H9 (cell line): ENCODE data around the gene KIF26A. TPM values are rescaled to one million over a fixed set of nuclear protein-coding genes. Genes with fewer than 3 reads are reported as not detected.

Experiments used
- DNase-seq: peaks from one replicate; pipeline ENCODE4 v3.0.0-alpha.2; 2017
- H2AFZ ChIP-seq: one replicate; pipeline ENCODE4 v1.6.1; 2013; ENCODE audit warnings: mild to moderate bottlenecking, low read length, control low read depth, moderate library complexity
- H2AK5ac ChIP-seq: 2 replicates; pipeline ENCODE4 v1.6.1; 2013; ENCODE audit warnings: low read length, control low read depth, mixed read lengths; ENCODE audit not compliant: insufficient read length
- H2BK120ac ChIP-seq: one replicate; pipeline ENCODE4 v1.6.1; 2013; ENCODE audit warnings: low read depth, mild to moderate bottlenecking, low read length, control low read depth, inconsistent platforms; ENCODE audit not compliant: poor library complexity, severe bottlenecking
- H2BK12ac ChIP-seq: 2 replicates; pipeline ENCODE4 v1.6.1; 2013; ENCODE audit warnings: low read length, control low read depth, mixed read lengths, low read depth; ENCODE audit not compliant: insufficient read length
- H2BK15ac ChIP-seq: 2 replicates; pipeline ENCODE4 v1.6.1; 2013; ENCODE audit warnings: low read depth, low read length, control low read depth
- H2BK20ac ChIP-seq: one replicate; pipeline ENCODE4 v1.6.1; 2013; ENCODE audit warnings: low read depth, mild to moderate bottlenecking, low read length, control low read depth, inconsistent platforms; ENCODE audit not compliant: poor library complexity, severe bottlenecking
- H2BK5ac ChIP-seq: 2 replicates; pipeline ENCODE4 v1.6.1; 2013; ENCODE audit warnings: low read length, control low read depth, mixed read lengths; ENCODE audit not compliant: insufficient read length
- H3K14ac ChIP-seq: 2 replicates; pipeline ENCODE4 v1.6.1; 2013; ENCODE audit warnings: low read length, control low read depth; ENCODE audit not compliant: insufficient read depth
- H3K18ac ChIP-seq: 2 replicates; pipeline ENCODE4 v1.6.1; 2013; ENCODE audit warnings: low read depth, mild to moderate bottlenecking, mixed read lengths, low read length, control low read depth; ENCODE audit not compliant: insufficient read length
- H3K23ac ChIP-seq: 2 replicates; pipeline ENCODE4 v1.6.1; 2013; ENCODE audit warnings: low read length, control low read depth, mixed read lengths, low read depth; ENCODE audit not compliant: insufficient read length
- H3K23me2 ChIP-seq: 2 replicates; pipeline ENCODE4 v1.6.1; 2013; ENCODE audit warnings: low read depth, mild to moderate bottlenecking, mixed read lengths, low read length, control low read depth; ENCODE audit not compliant: insufficient read length, poor library complexity, severe bottlenecking
- H3K27ac ChIP-seq: 2 replicates; pipeline ENCODE4 v1.5.1; 2013; ENCODE audit warnings: low read length, control low read depth, mixed read lengths, low read depth; ENCODE audit not compliant: insufficient read length
- H3K27me3 ChIP-seq: 2 replicates; pipeline ENCODE4 v1.6.1; 2013; ENCODE audit warnings: low read length, control low read depth, inconsistent platforms; ENCODE audit not compliant: insufficient read depth
- H3K4ac ChIP-seq: 2 replicates; pipeline ENCODE4 v1.6.1; 2013; ENCODE audit warnings: low read depth, mild to moderate bottlenecking, control low read depth, inconsistent platforms, low read length, moderate library complexity
- H3K4me1 ChIP-seq: 2 replicates; pipeline ENCODE4 v1.6.1; 2013; ENCODE audit warnings: low read length, control low read depth, inconsistent platforms; ENCODE audit not compliant: insufficient read depth
- H3K4me2 ChIP-seq: 2 replicates; pipeline ENCODE4 v1.6.1; 2013; ENCODE audit warnings: low read length, control low read depth, mixed read lengths; ENCODE audit not compliant: insufficient read length, insufficient read depth
- H3K56ac ChIP-seq: 2 replicates; pipeline ENCODE4 v1.6.1; 2013; ENCODE audit warnings: low read depth, mild to moderate bottlenecking, mixed read lengths, low read length, control low read depth; ENCODE audit not compliant: insufficient read length
- H3K79me1 ChIP-seq: 2 replicates; pipeline ENCODE4 v1.6.1; 2013; ENCODE audit warnings: low read depth, mild to moderate bottlenecking, moderate library complexity, low read length, control low read depth, inconsistent platforms; ENCODE audit not compliant: insufficient read depth, poor library complexity, severe bottlenecking
- H3K79me2 ChIP-seq: 2 replicates; pipeline ENCODE4 v1.6.1; 2013; ENCODE audit warnings: low read length, control low read depth, inconsistent platforms; ENCODE audit not compliant: insufficient read depth
- H3K9ac ChIP-seq: 2 replicates; pipeline ENCODE4 v1.6.1; 2013; ENCODE audit warnings: low read length, control low read depth, mixed read lengths; ENCODE audit not compliant: insufficient read length; ENCODE audit errors: extremely low read depth
- H3K9me3 ChIP-seq: one replicate; pipeline ENCODE4 v1.6.1; 2013; ENCODE audit warnings: low read depth, low read length, inconsistent platforms; ENCODE audit not compliant: control insufficient read depth
- H3T11ph ChIP-seq: one replicate; pipeline ENCODE4 v1.6.1; 2013; ENCODE audit warnings: mild to moderate bottlenecking, low read length, control low read depth, inconsistent platforms
- H4K20me1 ChIP-seq: one replicate; pipeline ENCODE4 v1.6.1; 2013; ENCODE audit not compliant: control insufficient read depth, insufficient read length, insufficient read depth
- H4K5ac ChIP-seq: 2 replicates; pipeline ENCODE4 v1.6.1; 2013; ENCODE audit warnings: low read depth, mild to moderate bottlenecking, mixed read lengths, low read length, control low read depth; ENCODE audit not compliant: insufficient read length
- H4K8ac ChIP-seq: replicated peaks from 2 replicates; pipeline ENCODE4 v1.6.1; 2013; ENCODE audit warnings: low read length, control low read depth, mixed read lengths, low read depth; ENCODE audit not compliant: insufficient read length
- H4K91ac ChIP-seq: 2 replicates; pipeline ENCODE4 v1.6.1; 2013; ENCODE audit warnings: low read depth, mild to moderate bottlenecking, moderate library complexity, mixed read lengths, low read length, control low read depth; ENCODE audit not compliant: insufficient read length
- H3K27ac Mint-ChIP-seq, 3 experiments: 2 replicates in 2 of 3; 3 replicates in 1 of 3; pipeline ENCODE4 v1.8.0; 2020 to 2021; ENCODE audit warnings: mixed read lengths in 3 of 3, mild to moderate bottlenecking in 1 of 3, moderate library complexity in 1 of 3
- H3K27me3 Mint-ChIP-seq: 2 replicates; pipeline ENCODE4 v1.8.0; 2021; ENCODE audit warnings: low read depth, mild to moderate bottlenecking, moderate library complexity, mixed read lengths
- H3K36me3 Mint-ChIP-seq, 3 experiments: 2 replicates in 2 of 3; 3 replicates in 1 of 3; pipeline ENCODE4 v1.8.0; 2020 to 2021; ENCODE audit warnings: low read depth in 3 of 3, mixed read lengths in 3 of 3; ENCODE audit not compliant: insufficient read depth in 1 of 3
- H3K4me1 Mint-ChIP-seq, 2 experiments: 2 replicates each; pipeline ENCODE4 v1.8.0; 2020; ENCODE audit warnings: mixed read lengths in 2 of 2
- H3K4me3 Mint-ChIP-seq, 2 experiments: 2 replicates in 1 of 2; 3 replicates in 1 of 2; pipeline ENCODE4 v1.8.0; 2020 to 2021; ENCODE audit warnings: mild to moderate bottlenecking in 2 of 2, mixed read lengths in 2 of 2, moderate library complexity in 1 of 2
- H3K9me3 Mint-ChIP-seq, 2 experiments: 2 replicates in 1 of 2; 3 replicates in 1 of 2; pipeline ENCODE4 v1.8.0; 2020; ENCODE audit warnings: mild to moderate bottlenecking in 2 of 2, mixed read lengths in 2 of 2, moderate library complexity in 1 of 2
- WGBS: extraction: QIAGEN DNeasy Blood & Tissue Kit; methylation state at CpG from one replicate; pipeline ENCODE4 v1.1.7; 2013; ENCODE audit warnings: missing lambda C conversion rate, low lambda C conversion rate, mixed read lengths; ENCODE audit not compliant: insufficient read length; ENCODE audit errors: extremely low coverage; 5-methylcytosine and 5-hydroxymethylcytosine counted together
- total RNA-seq: library from RNA; stranded (reverse); gene quantifications from 2 replicates; pipeline ENCODE4 v1.2.1, GENCODE V29; 2021
- TF ChIP-seq, protein P1 (sequence below): fragments of 200-600 bp; sonication (generic); conservative IDR thresholded peaks from 3 replicates; pipeline ENCODE4 v1.8.0; 2021; ENCODE audit warnings: antibody characterized with exemption, mild to moderate bottlenecking

The KIF26A gene
- total RNA-seq, 1 experiment from 2014 or later, result 44.2 TPM

- H3K27me3 Mint-ChIP-seq, result peaks cover 13% of the 10 kb centered on the region
These were observed 41.4 kb upstream of the KIF26A start for GRCh38 chr14:104096751-104097700.

More at GRCh38 chr14:104096751-104097700, 41.4 kb upstream of the KIF26A start:
- Histone ChIP-seq H3K14ac (no peak overlapping the region), H2BK20ac (no peak overlapping the region), H3K27me3 (no peaks in the 10 kb centered on the region), H3K18ac (no peak overlapping the region), H2AFZ (no peak overlapping the region), H3K4me2 (no peak overlapping the region), H4K5ac (no peak overlapping the region), H4K91ac (no peak overlapping the region), H2BK120ac (no peak overlapping the region), H3K9ac (no peak overlapping the region), H4K8ac (no peak overlapping the region), H2BK5ac (no peak overlapping the region), H3K23me2 (no peaks in the 10 kb centered on the region), H3K4ac (no peak overlapping the region), H3K27ac (no peak overlapping the region), H3K9me3 (no peaks in the 10 kb centered on the region), H2BK15ac (no peak overlapping the region), H3K79me1 (no peaks in the 10 kb centered on the region), H3K79me2 (no peaks in the 10 kb centered on the region), H3K4me1 (no peaks in the 10 kb centered on the region), H2AK5ac (no peak overlapping the region), H3K23ac (no peak overlapping the region), H2BK12ac (no peak overlapping the region), H4K20me1 (no peaks in the 10 kb centered on the region), H3K56ac (no peak overlapping the region), H3T11ph (no peak overlapping the region)
- DNase-seq, result peak; percentile 59
- no peaks in the 10 kb centered on the region for H3K36me3 Mint-ChIP-seq
- peaks cover 6 to 8% of the 10 kb centered on the region in 2 experiments for H3K4me1 Mint-ChIP-seq
- no CpG with 5 or more reads among the region's 25 CpGs for WGBS
- no peak overlapping the region for H3K27ac Mint-ChIP-seq
- no peak overlapping the region for H3K4me3 Mint-ChIP-seq
- no peaks in the 10 kb centered on the region for H3K9me3 Mint-ChIP-seq
- TF ChIP-seq, protein P1, sequence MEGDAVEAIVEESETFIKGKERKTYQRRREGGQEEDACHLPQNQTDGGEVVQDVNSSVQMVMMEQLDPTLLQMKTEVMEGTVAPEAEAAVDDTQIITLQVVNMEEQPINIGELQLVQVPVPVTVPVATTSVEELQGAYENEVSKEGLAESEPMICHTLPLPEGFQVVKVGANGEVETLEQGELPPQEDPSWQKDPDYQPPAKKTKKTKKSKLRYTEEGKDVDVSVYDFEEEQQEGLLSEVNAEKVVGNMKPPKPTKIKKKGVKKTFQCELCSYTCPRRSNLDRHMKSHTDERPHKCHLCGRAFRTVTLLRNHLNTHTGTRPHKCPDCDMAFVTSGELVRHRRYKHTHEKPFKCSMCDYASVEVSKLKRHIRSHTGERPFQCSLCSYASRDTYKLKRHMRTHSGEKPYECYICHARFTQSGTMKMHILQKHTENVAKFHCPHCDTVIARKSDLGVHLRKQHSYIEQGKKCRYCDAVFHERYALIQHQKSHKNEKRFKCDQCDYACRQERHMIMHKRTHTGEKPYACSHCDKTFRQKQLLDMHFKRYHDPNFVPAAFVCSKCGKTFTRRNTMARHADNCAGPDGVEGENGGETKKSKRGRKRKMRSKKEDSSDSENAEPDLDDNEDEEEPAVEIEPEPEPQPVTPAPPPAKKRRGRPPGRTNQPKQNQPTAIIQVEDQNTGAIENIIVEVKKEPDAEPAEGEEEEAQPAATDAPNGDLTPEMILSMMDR, result peak; percentile 58
